ENCODE measurements around the gene FBLN2. TPM values are rescaled to one million over a fixed set of nuclear protein-coding genes. Genes with fewer than 3 reads are reported as not detected.

Gene FBLN2
- total and polyA plus RNA-seq, 5 donors = 124 to 323 (median 257) TPM

- no peak overlapping the region for H3K27ac ChIP-seq (ENCODE audit: low read length)
- no peaks in the 10 kb centered on the region for H3K27me3 ChIP-seq (ENCODE audit: control insufficient read depth, insufficient read depth)
- ATAC-seq = peak; percentile 32 to 52
- DNase-seq = peak in 1 of 3 donors; percentile 62
- H3K4me3 ChIP-seq (ENCODE audit: low read length) = no peak overlapping the region
- no peaks in the 10 kb centered on the region for H3K9me3 ChIP-seq (ENCODE audit: control insufficient read depth, low read length)
- 63% methylated on average over 10 of the region's 10 CpGs for WGBS
- intact Hi-C loops (cut with DNase I) = no loop called here
- H3K4me1 ChIP-seq (ENCODE audit: control insufficient read depth, insufficient read depth, low read length) = peaks cover 2% of the 10 kb centered on the region
Measured at GRCh38 chr3:13598926-13599886, 50.3 kb downstream of the FBLN2 start.

GRCh38 chr3:13599887-13600450 is 51.0 kb downstream of the FBLN2 start:
- peak in 1 of 3 donors; percentile 39 for DNase-seq
- no peak overlapping the region for H3K4me3 ChIP-seq (ENCODE audit: low read length)
- ATAC-seq = peak; percentile 17 to 22
- H3K27ac ChIP-seq (ENCODE audit: low read length) = no peak overlapping the region
- H3K9me3 ChIP-seq (ENCODE audit: control insufficient read depth, low read length) = no peaks in the 10 kb centered on the region
- 76% methylated on average over 11 of the region's 11 CpGs for WGBS
- peaks cover 2% of the 10 kb centered on the region for H3K4me1 ChIP-seq (ENCODE audit: control insufficient read depth, insufficient read depth, low read length)
- intact Hi-C loops (cut with DNase I) = no loop called here
- H3K27me3 ChIP-seq (ENCODE audit: control insufficient read depth, insufficient read depth) = no peaks in the 10 kb centered on the region

- intact Hi-C loops (cut with DNase I) = no loop called here
- Histone ChIP-seq H3K4me3 (ENCODE audit: low read length) (no peak overlapping the region), H3K4me1 (ENCODE audit: control insufficient read depth, insufficient read depth, low read length) (peaks cover 2% of the 10 kb centered on the region), H3K9me3 (ENCODE audit: control insufficient read depth, low read length) (no peaks in the 10 kb centered on the region), H3K27ac (ENCODE audit: low read length) (no peak overlapping the region), H3K27me3 (ENCODE audit: control insufficient read depth, insufficient read depth) (no peaks in the 10 kb centered on the region)
- peak in 2 of 3 donors; percentile 45 to 61 for DNase-seq
- WGBS = 45% methylated on average over 9 of the region's 9 CpGs
- peak; percentile 43 to 57 for ATAC-seq
Measured at GRCh38 chr3:13600950-13601691, 52.2 kb downstream of the FBLN2 start.

- ATAC-seq = no peak
Measured at GRCh38 chr3:13601692-13602080, 52.8 kb downstream of the FBLN2 start.

GRCh38 chr3:13605555-13605954 is 56.6 kb downstream of the FBLN2 start:
- no peak overlapping the region for H3K27ac ChIP-seq (ENCODE audit: low read length)
- DNase-seq = peak in 1 of 3 donors; percentile 28
- H3K27me3 ChIP-seq (ENCODE audit: control insufficient read depth, insufficient read depth) = no peaks in the 10 kb centered on the region
- H3K4me1 ChIP-seq (ENCODE audit: control insufficient read depth, insufficient read depth, low read length) = no peaks in the 10 kb centered on the region
- no peaks in the 10 kb centered on the region for H3K9me3 ChIP-seq (ENCODE audit: control insufficient read depth, low read length)
- no peak for ATAC-seq
- no peak overlapping the region for H3K4me3 ChIP-seq (ENCODE audit: low read length)
- intact Hi-C loops (cut with DNase I) = no loop called here
- WGBS = 88% methylated on average over 6 of the region's 6 CpGs

More at GRCh38 chr3:13601692-13602080, 52.8 kb downstream of the FBLN2 start:
- Histone ChIP-seq H3K4me3 (ENCODE audit: low read length) (no peak overlapping the region), H3K27ac (ENCODE audit: low read length) (no peak overlapping the region), H3K27me3 (ENCODE audit: control insufficient read depth, insufficient read depth) (no peaks in the 10 kb centered on the region), H3K4me1 (ENCODE audit: control insufficient read depth, insufficient read depth, low read length) (peaks cover 2% of the 10 kb centered on the region), H3K9me3 (ENCODE audit: control insufficient read depth, low read length) (no peaks in the 10 kb centered on the region)
- DNase-seq = no peak
- intact Hi-C loops (cut with DNase I) = no loop called here

GRCh38 chr3:13607821-13608597 is 59.1 kb downstream of the FBLN2 start:
- WGBS = 83% methylated on average over 14 of the region's 14 CpGs
- DNase-seq (peak in 1 of 3 donors; percentile 12), ATAC-seq (no peak)
- Histone ChIP-seq H3K27ac (ENCODE audit: low read length) (no peak overlapping the region), H3K4me3 (ENCODE audit: low read length) (no peak overlapping the region), H3K27me3 (ENCODE audit: control insufficient read depth, insufficient read depth) (no peaks in the 10 kb centered on the region), H3K4me1 (ENCODE audit: control insufficient read depth, insufficient read depth, low read length) (no peaks in the 10 kb centered on the region), H3K9me3 (ENCODE audit: control insufficient read depth, low read length) (no peaks in the 10 kb centered on the region)
- intact Hi-C loops (cut with DNase I) = no loop called here

GRCh38 chr3:13608969-13609725 is 60.2 kb downstream of the FBLN2 start:
- no peaks in the 10 kb centered on the region for H3K27me3 ChIP-seq (ENCODE audit: control insufficient read depth, insufficient read depth)
- ATAC-seq = no peak
- WGBS = 90% methylated on average over 20 of the region's 20 CpGs
- H3K27ac ChIP-seq (ENCODE audit: low read length) = no peak overlapping the region
- H3K9me3 ChIP-seq (ENCODE audit: control insufficient read depth, low read length) = no peaks in the 10 kb centered on the region
- no peak overlapping the region for H3K4me3 ChIP-seq (ENCODE audit: low read length)
- peak in 1 of 3 donors; percentile 11 for DNase-seq
- no peaks in the 10 kb centered on the region for H3K4me1 ChIP-seq (ENCODE audit: control insufficient read depth, insufficient read depth, low read length)
- intact Hi-C loops (cut with DNase I) = no loop called here

- WGBS = 86% methylated on average over 7 of the region's 7 CpGs
- peak in 1 of 3 donors; percentile 16 for DNase-seq
- no peak overlapping the region for H3K27ac ChIP-seq (ENCODE audit: low read length)
Measured at GRCh38 chr3:13610006-13610570, 61.2 kb downstream of the FBLN2 start.

GRCh38 chr3:13611221-13611620 is 62.3 kb downstream of the FBLN2 start:
- WGBS = 76% methylated on average over 6 of the region's 6 CpGs
- DNase-seq (peak in 1 of 3 donors; percentile 10), ATAC-seq (no peak)
- Histone ChIP-seq H3K4me1 (ENCODE audit: control insufficient read depth, insufficient read depth, low read length) (no peaks in the 10 kb centered on the region), H3K27me3 (ENCODE audit: control insufficient read depth, insufficient read depth) (no peaks in the 10 kb centered on the region), H3K4me3 (ENCODE audit: low read length) (no peak overlapping the region), H3K27ac (ENCODE audit: low read length) (no peak overlapping the region), H3K9me3 (ENCODE audit: control insufficient read depth, low read length) (no peaks in the 10 kb centered on the region)
- intact Hi-C loops (cut with DNase I) = no loop called here

More at GRCh38 chr3:13610006-13610570, 61.2 kb downstream of the FBLN2 start:
- H3K27me3 ChIP-seq (ENCODE audit: control insufficient read depth, insufficient read depth) = no peaks in the 10 kb centered on the region
- no peak for ATAC-seq
- no peak overlapping the region for H3K4me3 ChIP-seq (ENCODE audit: low read length)
- no peaks in the 10 kb centered on the region for H3K4me1 ChIP-seq (ENCODE audit: control insufficient read depth, insufficient read depth, low read length)
- intact Hi-C loops (cut with DNase I) = no loop called here
- H3K9me3 ChIP-seq (ENCODE audit: control insufficient read depth, low read length) = no peaks in the 10 kb centered on the region

Data from right cardiac atrium (tissue), 5 donors.